Suprapubic skin (tissue), 3 donors: ENCODE results near the gene CD4.

ENCODE experiments used
- CTCF ChIP-seq, 2 donors: fragments of 200-600 bp in 1 of 2; fragments of 450-650 bp in 1 of 2; sonication (generic) in 1 of 2; IDR thresholded peaks; one replicate each; pipeline ENCODE4 v1.5.1; 2016 to 2019; ENCODE audit warnings: antibody characterized with exemption in 2 of 2, mild to moderate bottlenecking in 1 of 2, moderate library complexity in 1 of 2
- POLR2AphosphoS5 ChIP-seq, 3 donors: sonication (generic); formaldehyde crosslinking; IDR thresholded peaks; one replicate each; pipeline ENCODE4 v1.6.1; 2017; ENCODE audit warnings: antibody characterized with exemption in 3 of 3

GRCh38 chr12:6779708-6780432 is 9.5 kb upstream of the CD4 start:
- no peak for TF ChIP-seq CTCF (IDR thresholded peaks at IDR 0.05)
- TF ChIP-seq POLR2AphosphoS5 (IDR thresholded peaks at IDR 0.05): no peak
